HG02759 (cell line): ENCODE data around the gene RAD51B.

ENCODE experiments used
- ATAC-seq: cut with Tn5 transposase; IDR thresholded peaks from one replicate; pipeline ENCODE4 v1.9.1; 2021; ENCODE audit warnings: mild to moderate bottlenecking, moderate library complexity; ENCODE audit not compliant: unreplicated experiment

Gene RAD51B

DNA sequence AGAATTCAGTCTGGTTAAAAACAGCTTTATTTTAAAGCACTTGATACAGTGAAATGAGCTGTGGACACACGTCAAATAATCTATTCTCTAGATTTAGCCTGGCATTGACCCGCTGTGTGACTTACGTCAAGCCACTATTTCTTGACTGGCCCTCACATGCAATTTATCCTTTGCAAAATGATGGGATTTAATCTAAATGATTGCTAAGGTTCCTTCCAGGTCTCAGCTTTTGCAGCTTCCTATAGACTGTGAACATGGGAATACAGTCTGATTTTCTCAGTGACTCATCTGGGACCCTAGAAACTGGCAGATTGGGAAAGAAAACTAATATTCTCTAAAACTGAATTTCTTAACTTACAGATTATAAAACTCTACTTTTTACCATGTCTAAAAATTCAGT, 409.1 kb downstream of the RAD51B start:
- ATAC-seq = no peak

DNA sequence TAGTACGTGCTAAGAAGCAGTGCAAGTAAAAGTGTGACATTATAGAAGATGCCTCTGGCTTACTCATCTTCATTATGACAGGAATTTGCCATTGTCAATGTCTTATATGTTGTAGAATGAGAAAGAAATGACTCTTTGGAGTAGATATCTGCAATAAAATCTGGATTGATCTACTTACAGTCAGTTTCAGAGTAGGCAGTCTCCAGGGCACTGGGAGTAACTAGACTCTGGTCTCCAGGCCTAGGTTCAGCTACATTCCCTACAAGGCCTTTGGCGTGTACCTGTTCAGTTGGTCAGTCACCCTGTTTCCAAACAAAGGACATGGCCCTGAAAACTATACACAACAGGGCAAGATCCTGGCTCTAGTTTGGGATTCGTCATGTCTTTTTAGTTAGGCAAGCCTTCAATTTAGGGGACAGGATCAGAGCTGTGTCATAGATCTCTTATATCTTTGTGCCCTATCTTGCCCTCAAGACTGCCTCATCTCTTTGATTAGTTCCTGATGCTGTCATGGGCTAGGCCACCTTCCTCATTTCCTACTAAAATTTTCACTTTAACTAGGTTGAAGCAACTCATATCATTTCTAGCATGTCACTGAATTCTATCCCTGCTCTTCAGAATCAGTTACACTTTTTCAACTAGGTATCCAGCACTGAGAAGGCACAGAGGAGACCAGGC, 410.0 kb downstream of the RAD51B start:
- ATAC-seq = no peak

DNA sequence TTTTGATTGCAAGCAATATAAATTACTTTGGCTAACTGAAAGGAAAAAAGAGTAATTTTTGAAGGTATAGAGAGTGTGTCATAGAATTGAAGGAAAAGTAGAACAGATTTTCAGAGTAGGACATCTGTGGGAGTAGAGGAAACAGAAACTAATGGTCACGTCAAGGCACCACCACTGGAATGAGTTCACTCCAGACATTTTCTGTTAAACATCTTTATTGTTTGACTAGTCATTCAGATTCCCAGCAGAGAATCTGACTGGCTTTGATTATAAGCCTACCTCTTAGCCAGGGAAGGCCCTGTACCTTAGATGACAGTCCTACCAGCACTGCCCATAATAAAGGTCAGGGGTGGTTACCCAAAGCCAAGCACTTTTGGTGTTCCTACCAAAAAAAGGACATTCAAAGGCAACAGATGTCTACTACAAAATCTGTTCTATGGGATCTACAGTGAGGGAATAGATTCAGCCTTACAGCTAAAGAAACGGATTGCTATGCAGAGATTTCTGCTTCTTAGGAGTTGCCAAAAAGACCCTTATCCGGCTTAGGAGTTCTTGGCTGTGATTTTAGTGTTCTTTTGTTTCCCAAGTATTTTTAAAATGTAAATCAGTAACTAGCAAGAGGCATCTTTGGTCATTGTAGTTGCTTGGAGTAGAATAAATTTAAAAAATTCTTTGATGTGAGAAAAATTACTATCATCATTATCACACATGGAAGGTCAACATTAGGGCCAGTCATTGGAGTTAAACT, 410.8 kb downstream of the RAD51B start:
- no peak for ATAC-seq

DNA sequence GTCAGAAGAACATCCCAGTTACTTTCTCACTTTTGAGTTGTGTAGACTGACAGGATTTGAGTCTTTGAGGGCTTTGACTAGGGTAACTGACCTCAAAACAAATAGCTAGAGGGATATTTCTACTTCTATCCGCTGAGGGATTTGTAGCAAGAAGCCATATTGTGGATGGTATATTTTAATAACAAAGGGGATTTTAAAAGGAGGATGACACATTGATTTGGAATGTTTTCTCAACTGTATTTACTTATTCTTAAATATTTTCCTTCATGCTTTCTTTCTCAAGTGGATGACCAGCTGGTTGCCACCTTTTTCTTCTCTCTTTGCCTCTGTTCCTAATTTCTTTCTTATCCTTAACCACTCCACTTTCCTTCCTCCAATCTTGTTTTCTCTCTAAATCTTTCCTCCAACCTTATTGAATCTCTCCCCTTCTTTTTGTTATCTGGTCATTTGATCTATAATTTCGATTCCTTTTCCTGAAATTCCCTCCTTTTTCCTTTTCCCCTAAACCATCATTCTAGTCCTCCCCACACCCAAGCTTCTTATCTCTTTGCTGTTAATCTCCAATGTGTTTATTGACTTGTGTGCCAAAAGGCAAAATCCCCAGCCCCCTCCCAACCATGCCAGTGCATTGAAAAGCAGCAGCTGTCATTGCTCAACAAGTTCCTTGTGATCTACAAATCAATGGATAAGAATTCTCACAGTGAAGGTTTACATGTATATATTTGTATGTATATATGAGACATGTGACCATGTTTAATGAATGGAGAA, 411.6 kb downstream of the RAD51B start:
- ATAC-seq = no peak

DNA sequence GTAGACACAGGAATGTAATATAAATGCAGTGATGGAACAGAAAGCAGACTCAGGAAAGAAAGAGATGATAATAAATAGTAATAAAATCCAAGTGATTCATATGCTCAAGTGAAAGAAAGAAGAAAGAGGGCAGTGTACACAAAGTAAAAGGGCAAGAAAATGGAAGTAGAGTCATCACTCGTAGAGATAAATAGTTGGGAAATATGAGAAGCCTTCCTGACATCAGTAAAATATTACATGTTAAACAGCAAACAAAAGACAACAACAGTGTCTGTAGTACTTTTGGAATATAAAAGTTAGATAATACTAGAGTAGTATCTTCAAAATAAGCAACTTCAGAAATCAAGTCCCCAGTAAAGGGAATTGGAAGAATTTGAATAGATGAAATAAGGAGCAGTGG, 412.3 kb downstream of the RAD51B start:
- no peak for ATAC-seq

DNA sequence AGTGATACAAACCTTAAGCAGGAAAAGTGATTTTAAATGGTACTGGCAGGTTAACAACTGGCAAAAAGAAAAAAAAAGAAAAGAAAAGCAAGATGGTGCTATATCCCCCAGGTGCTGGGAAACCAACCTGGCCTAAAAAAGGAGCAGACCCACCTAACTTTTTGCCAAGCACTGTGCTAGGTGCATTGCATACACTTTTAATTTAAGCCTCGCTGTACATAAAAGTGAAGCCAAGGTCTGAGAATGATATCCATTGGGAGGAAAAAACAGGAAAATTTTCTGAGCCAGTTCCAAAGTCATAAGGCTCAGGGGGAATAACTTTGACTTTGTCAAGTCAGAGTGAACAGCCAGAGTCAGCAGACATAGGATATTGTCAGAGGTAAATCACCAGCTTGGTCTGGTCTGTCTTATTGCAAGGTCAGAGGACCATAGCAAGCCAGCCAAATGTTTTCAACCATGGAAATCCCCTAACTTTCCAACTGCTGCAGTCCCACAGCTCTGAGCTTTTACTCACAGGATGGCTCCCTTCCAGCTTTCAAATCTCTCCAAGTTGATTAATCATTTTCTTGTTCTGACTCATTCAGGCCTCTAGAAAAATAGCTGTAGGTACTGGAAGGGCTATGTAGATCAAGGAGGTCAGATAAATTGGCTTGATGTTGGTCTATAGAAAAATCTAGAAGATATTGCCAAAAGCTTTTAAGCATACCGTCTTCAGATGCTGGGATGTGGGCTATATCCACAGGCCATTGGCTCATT, 412.9 kb downstream of the RAD51B start:
- peak; percentile 93 for ATAC-seq

DNA sequence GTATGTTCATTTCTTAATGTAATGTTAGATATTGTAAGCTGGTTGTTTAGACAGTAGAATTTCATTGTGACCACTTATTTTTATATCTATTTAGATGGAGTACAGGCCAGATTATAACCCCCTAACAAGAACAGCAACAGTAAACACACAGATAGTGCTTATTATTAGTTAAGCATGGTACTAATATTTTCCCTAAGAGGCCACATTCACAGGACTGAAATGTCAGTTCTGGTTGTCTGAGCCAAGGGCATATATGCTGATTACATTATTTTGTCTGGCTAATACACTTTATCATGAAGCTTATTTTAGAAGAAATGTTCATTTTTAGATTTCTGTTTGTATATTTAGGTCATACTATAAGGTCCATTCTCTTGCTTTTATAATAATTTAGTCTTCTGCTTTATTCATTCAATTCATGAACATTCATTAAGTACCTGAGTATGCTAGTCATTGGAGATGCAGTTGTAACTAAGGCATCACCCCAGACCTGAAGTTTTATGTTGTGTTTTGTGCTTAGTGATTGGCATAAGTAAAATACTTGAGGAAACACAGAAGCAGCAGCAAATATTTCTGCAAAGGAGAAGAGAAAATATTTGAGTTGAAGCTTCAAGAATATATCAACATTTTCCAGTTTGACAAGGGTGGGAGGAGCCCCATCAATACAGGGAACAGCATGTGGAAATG, 413.7 kb downstream of the RAD51B start:
- ATAC-seq = no peak

DNA sequence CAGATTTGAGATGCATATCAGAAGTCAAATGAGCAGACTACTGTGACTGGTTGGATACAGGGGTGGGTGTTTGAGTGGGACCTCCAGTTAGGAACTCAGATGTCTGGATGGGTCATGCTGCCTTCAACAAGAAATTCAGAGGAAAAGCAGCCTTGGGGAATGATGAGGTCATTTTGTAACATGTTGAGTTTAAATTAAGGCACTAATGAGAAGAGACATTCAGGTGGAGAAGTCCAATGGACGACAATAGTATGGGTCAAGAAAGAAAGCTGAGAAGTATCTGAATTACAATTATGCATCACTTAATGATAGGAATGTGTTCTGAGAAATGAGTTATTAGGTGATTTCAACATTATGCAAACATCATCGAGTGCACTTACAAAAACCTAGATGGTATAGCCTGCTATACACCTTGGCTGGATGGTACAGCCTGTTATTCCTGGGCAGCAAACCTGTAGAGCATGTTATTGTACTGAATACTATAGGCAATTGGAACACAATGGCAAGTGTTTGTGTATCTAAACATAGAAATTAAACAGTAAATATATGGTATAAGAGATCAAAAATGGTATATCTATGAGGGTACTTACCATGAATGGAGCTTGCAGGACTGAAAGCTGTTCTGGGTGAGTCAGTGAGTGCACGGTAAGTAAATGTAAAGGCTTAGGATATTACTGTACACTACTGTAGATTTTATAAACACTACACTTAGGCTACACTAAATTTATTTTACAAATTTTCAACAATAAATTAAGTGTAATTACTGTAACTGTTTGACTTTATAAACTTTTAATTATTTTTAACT, 414.7 kb downstream of the RAD51B start:
- ATAC-seq = no peak

DNA sequence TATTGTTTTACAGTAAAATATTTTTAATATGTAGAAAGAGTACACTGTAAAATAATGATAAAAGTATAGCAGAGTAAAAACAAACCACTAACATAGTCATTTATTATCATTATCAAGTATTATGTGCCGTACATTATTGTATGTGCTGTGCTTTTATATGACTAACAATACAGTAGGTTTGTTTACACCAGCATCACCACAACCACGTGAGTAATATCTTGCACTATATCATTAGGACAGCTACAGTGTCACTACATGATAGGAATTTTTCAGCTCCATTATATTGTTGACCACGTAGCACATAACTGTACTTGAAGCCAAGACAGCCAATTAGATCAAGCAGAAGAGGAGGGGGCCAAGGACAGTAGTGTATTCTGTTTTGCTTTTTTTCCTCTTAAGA, 415.4 kb downstream of the RAD51B start:
- no peak for ATAC-seq

DNA sequence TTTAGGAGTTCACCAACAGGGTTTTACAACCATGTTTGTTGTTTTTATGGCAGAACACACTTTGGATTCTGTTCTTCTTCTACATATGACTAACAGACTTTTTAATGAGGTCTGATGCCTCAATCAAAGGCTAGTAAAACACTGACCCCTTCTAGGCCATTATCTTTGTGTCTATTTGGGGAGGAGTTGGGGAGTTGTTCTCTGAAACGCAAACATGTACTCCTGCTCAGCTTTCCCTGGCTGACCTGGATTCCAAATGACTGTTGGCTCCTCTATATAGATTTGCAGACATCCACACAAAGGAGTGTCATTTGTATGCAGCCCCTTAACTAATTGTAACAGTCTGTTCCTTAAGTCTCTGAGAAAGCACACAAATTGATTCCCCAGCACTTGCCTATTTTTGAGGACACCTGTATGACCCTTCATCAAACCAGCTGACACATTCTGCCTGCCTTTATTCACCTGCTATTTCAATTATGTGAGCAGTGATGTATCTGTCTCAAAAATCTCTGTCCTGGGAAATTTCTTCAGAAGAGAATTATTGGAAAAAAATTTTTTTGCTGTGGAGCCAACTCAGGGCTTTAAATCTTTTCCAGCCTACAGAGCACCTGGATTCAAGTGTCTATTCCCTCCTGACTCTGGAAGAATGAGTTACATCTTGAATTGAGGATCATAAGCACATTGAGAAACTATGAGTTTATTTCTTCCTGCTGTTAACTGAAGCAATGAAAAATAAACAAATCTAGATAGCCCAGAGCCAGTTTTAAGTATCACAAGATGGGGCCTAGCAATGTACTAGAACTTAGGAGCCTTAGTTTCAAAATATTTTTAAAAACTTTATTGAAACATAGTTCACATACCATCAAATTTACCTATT, 417.2 kb downstream of the RAD51B start:
- no peak for ATAC-seq

DNA sequence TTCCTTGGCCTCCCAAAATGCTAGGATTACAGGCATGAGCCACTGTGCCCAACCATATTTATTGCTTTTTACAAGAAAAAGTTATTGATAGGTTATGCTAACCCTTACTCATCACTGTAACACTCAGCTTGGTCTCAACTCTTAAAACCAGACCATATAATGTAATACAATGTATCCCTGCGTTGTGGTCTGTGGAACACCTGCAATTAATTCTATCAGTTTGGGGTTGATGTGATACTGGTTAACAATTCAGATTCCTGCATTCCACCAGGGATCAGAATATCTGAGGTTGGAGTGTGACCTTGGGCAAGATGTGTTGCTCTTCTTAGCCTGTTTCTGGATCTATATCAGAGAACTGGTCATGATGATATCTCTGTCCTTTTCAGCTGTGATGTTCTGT, 419.0 kb downstream of the RAD51B start:
- no peak for ATAC-seq

DNA sequence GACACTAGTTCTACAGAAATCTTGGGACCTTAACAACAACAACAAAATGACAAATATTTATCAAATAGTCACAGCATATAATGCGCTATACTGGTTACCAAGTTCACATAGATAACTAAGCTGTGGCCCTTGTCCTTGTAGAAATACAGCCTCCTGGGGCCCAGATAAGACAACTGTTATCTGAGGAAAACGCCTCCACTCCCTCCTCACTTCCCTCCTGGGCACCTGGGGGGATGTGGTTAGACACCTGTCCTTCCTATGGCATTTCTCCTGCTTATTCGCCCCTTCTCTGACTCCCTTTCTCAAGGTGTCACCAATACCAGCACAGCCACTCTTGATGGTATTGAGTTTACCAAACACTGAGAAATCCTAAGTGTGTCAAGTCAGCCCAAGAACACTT, 419.4 kb downstream of the RAD51B start:
- ATAC-seq = no peak

DNA sequence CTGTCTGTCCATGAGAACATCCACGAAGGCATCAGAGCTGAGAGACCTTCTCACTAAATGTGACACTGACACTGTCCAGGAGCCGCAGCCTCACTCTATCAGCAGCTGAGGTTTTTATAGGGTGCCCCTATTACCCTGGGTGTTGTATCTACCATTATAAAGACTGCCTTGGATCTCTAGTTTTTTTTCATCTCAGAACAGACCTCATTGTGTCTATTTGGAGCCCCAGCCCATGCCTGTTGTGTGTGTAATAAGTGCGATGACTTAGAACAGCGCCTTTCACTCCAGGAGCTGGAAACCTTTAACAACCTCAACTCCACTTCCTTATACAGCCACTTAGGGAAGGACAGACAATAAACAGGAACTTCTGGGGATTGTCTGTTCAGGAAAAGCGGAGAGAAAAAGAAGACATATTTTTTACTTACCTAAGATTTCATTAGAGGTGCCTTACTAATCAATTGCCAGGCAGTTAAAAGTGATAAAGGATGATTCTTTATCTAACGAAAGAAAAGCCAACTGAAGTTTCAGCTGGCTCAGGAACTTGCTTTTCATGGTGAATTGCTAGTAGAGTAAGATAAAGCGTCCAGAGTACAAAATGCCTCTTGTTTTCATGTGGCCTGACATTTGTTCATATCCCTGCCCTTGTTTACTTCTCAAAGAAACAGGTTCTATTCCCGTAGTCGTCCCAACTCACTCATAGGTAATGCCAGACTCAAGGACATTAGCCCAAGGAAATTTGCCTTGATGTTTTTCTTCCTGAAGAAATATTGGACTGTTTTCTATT, 420.6 kb downstream of the RAD51B start:
- ATAC-seq = no peak

DNA sequence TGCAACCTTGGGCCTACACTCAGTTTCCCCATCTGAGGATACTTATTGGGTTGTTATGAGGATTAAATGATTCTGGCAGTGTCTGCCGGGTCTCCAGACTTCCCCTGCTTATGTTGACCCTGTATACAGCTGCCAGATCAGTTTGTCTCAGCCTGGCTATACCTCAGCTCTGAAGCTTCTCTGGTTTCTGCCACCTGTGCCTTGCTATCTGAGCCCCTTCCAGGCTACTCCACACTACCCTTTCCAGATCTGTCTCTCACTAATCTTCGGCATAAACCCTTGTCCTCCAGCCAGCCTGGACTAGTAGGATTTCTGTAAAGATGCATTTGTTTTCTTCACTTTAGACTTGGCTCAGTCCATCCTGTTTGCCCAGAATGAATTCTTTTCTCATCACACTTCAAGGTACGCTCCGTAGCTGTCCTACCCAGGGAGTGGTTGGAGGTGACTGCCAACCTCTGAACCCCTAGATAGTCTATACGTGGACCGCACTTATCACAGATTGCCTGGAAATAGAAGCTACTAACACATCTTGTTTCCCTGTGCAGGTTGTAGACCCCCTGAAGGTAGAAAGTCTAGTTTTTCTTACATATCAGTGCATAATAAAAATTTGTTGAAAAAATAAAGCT, 422.4 kb downstream of the RAD51B start:
- ATAC-seq = no peak

DNA sequence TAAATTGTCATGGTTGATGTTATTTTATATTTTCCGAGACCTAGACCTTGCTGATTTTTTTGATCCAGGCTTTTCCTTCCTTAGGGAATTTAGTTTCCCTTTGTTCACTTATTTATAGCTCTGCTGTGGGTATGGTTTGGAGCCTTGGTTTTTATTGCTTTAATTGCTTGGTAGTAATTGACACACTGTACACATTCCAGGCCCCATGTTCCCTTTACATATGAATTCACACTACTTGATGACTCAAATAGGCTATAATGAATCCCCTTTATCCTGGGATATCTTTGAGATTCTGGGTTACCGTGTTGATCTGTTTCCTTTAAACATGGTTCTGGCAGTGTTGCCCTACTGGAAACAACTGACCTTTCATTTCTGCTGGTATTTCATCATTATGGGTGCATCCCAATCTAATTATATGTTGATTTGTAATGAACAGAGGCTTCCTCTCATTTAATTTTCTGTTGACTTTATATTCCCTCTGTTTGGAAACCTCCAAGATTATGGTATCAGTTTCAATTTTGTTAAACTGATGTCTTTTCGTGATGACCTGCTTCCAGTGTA, 424.0 kb downstream of the RAD51B start:
- no peak for ATAC-seq

DNA sequence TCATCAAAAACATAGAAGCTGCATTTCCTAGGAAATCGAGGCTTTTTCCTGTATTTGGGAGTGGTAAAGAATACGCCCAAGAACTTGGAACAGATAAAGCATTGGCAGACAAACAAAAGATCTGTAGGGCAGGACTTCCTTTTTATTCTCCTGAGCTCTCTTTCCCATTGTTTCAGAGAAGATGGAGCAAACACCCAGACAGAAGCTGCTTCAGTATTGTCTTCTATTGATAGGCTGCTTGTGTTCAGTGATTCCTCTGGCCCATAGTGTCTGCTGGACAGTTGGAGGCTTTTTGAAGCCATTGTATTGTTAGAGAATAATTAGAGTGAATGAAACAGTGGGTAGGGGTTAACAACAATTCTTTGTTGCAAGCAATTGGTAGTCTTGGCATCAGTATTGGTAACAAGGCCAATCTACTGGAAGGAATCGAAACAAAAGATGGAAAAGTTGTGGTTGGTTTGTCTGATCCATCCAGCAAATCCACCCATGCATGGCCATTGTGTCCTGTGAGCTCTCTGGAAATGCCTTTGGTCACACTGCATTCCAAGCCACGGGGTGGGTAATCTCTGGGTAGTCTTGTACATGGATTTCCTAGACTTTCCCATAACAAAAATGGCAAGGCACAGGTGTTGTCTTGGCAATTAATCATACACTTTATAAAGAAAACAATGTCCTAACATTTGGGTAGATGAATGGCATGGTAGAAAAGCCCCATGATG, 424.8 kb downstream of the RAD51B start:
- no peak for ATAC-seq
